ENCODE results near the gene MAPK14. TPM values are rescaled to one million over a fixed set of nuclear protein-coding genes. Genes with fewer than 3 reads are reported as not detected.

Gene MAPK14
- total and polyA plus RNA-seq, 10 of the 15 experiments (the other 5 are each of a cell fraction or from before 2014, with no cell fraction given): 12.5 to 59.5 (median 43.0) TPM

GRCh38 chr6:36138667-36139066 is 111.1 kb downstream of the MAPK14 start:
- in situ Hi-C loops (cut with MboI) (no loop called here), intact Hi-C loops (cut with micrococcal nuclease; ENCODE audit: unreplicated experiment) (no loop called here)
- Histone ChIP-seq H3K9ac (ENCODE audit: control insufficient read depth, insufficient read depth, low read length) (no peak overlapping the region), H3K4me2 (ENCODE audit: control insufficient read depth, insufficient read depth) (no peak overlapping the region), H4K20me1 (ENCODE audit: control insufficient read depth, insufficient read depth) (no peaks in the 10 kb centered on the region), H3K9me3 (replicated peaks; ENCODE audit: control insufficient read depth, insufficient read depth, low read length) (no peaks in the 10 kb centered on the region), H3K4me1 (ENCODE audit: control insufficient read depth, insufficient read depth, low read length) (peaks cover 6% of the 10 kb centered on the region; the same call in 1 of the 2 replicates), H3K4me3 (no peak overlapping the region), H3K27me3 (replicated peaks in 1 of 2; ENCODE audit: control insufficient read depth in 2 of 2, insufficient read depth in 2 of 2, low read length in 1 of 2) (no peaks in the 10 kb centered on the region), H3K27ac (ENCODE audit: control insufficient read depth, insufficient read depth) (no peak overlapping the region), H3K79me2 (ENCODE audit: control insufficient read depth, insufficient read depth, low read length) (no peaks in the 10 kb centered on the region), H3K36me3 (ENCODE audit: control insufficient read depth in 2 of 2, insufficient read depth in 2 of 2, low read length in 1 of 2) (no peaks in the 10 kb centered on the region), H2AFZ (ENCODE audit: control insufficient read depth, low read depth, low read length) (no peak overlapping the region)
- ChIA-PET RAD21 (ENCODE audit: unreplicated experiment) (interaction anchor here (0.8 to 1.0 kb wide), 2 partner anchors 33 to 56 kb away, joined by 3 to 6 read pairs; no protein-coding TSS in a partner anchor), POLR2A (no interaction called here), SMC1A (ENCODE audit: uncharacterized antibody, unreplicated experiment) (interaction anchor here (0.5 to 0.7 kb wide), 2 partner anchors 13 to 216 kb away, joined by 3 to 4 read pairs; no protein-coding TSS in a partner anchor), CTCF (interaction anchor here (0.8 to 1.8 kb wide), 4 partner anchors 8 to 163 kb away, joined by 3 to 9 read pairs (median 3); partner anchors contain the start of gene MAPK13)
- 66% methylated on average over 15 of the region's 15 CpGs for WGBS (ENCODE audit: insufficient coverage, insufficient replicate concordance, low lambda C conversion rate, missing lambda C conversion rate)
- ATAC-seq (no peak), FAIRE-seq (no peak), DNase-seq (ENCODE audit: low read depth, low spot score) (no peak)
- TF ChIP-seq RAD51 (IDR thresholded peaks at IDR 0.05): no peak
- TF ChIP-seq USF2 (IDR thresholded peaks at IDR 0.05; ENCODE audit: borderline replicate concordance, low read depth, low read length): no peak
- no TSS peak for BruUV-seq (replicated peaks)

GRCh38 chr6:36139431-36139830 is 111.8 kb downstream of the MAPK14 start:
- Histone ChIP-seq H3K36me3 (ENCODE audit: control insufficient read depth in 2 of 2, insufficient read depth in 2 of 2, low read length in 1 of 2) (no peaks in the 10 kb centered on the region), H3K4me1 (ENCODE audit: control insufficient read depth, insufficient read depth, low read length) (peaks cover 6% of the 10 kb centered on the region; the same call in 1 of the 2 replicates), H3K79me2 (ENCODE audit: control insufficient read depth, insufficient read depth, low read length) (no peaks in the 10 kb centered on the region), H3K4me3 (no peak overlapping the region), H3K4me2 (ENCODE audit: control insufficient read depth, insufficient read depth) (no peak overlapping the region), H3K9ac (ENCODE audit: control insufficient read depth, insufficient read depth, low read length) (no peak overlapping the region), H4K20me1 (ENCODE audit: control insufficient read depth, insufficient read depth) (no peaks in the 10 kb centered on the region), H2AFZ (ENCODE audit: control insufficient read depth, low read depth, low read length) (no peak overlapping the region), H3K27me3 (replicated peaks in 1 of 2; ENCODE audit: control insufficient read depth in 2 of 2, insufficient read depth in 2 of 2, low read length in 1 of 2) (no peaks in the 10 kb centered on the region), H3K27ac (ENCODE audit: control insufficient read depth, insufficient read depth) (no peak overlapping the region), H3K9me3 (replicated peaks; ENCODE audit: control insufficient read depth, insufficient read depth, low read length) (no peaks in the 10 kb centered on the region)
- DNase-seq (ENCODE audit: low read depth, low spot score): no peak
- no peak for FAIRE-seq
- BruUV-seq (replicated peaks): TSS peak; percentile 48
- intact Hi-C loops (cut with micrococcal nuclease; ENCODE audit: unreplicated experiment) (no loop called here), in situ Hi-C loops (cut with MboI) (no loop called here)
- 31% methylated on average over 7 of the region's 7 CpGs for WGBS (ENCODE audit: insufficient coverage, insufficient replicate concordance, low lambda C conversion rate, missing lambda C conversion rate)
- POLR2A ChIA-PET: no interaction called here
- no peak for ATAC-seq
- RAD21 ChIA-PET (ENCODE audit: unreplicated experiment): interaction anchor here (0.8 to 1.5 kb wide), 3 partner anchors 32 to 219 kb away, joined by 3 to 6 read pairs (median 3); no protein-coding TSS in a partner anchor
- SMC1A ChIA-PET (ENCODE audit: uncharacterized antibody, unreplicated experiment): interaction anchor here (0.7 to 2.2 kb wide), 3 partner anchors 12 to 55 kb away, joined by 3 to 6 read pairs (median 5); no protein-coding TSS in a partner anchor
- CTCF ChIA-PET: interaction anchor here (0.7 to 1.8 kb wide), 6 partner anchors 9 to 219 kb away, joined by 3 to 9 read pairs (median 3); partner anchors contain the start of gene MAPK13
- TF ChIP-seq SMC3 (IDR thresholded peaks at IDR 0.05; ENCODE audit: borderline replicate concordance, low read length) (peak; percentile 15; the same call in 1 of the 2 replicates), PBX3 (IDR thresholded peaks at IDR 0.05; ENCODE audit: insufficient replicate concordance, low read depth, low read length) (no peak), RBBP5 (conservative IDR thresholded peaks at IDR 0.05) (no peak), ZBTB33 (IDR thresholded peaks at IDR 0.05) (0 out of 2 replicates have a peak, but pooled peaks have one; percentile 68), BCL3 (IDR thresholded peaks at IDR 0.05; ENCODE audit: borderline replicate concordance, insufficient read depth, low read depth, low read length, poor library complexity, severe bottlenecking) (no peak), ZNF24 (IDR thresholded peaks at IDR 0.05) (no peak), RAD21 (IDR thresholded peaks at IDR 0.05; ENCODE audit: insufficient read depth, low read depth, low read length) (peak; percentile 44; the same call in 1 of the 2 replicates)
